ENCODE measurements around the gene DMRTA2.
"Not testable (repeated sequence)": the region's sequence is repeated elsewhere in the genome, so short reads cannot be mapped to it uniquely, and the experiment has no call there.

The DMRTA2 gene

GRCh38 chr1:50381551-50381950 lies 41.7 kb downstream of the DMRTA2 start:
- DNase-seq (ENCODE audit: low read depth) = not testable (repeated sequence)

GRCh38 chr1:50378770-50379169 lies 44.5 kb downstream of the DMRTA2 start:
- DNase-seq (ENCODE audit: low read depth) = no peak

GRCh38 chr1:50373532-50373931 lies 49.7 kb downstream of the DMRTA2 start:
- no peak for DNase-seq (ENCODE audit: low read depth)

GRCh38 chr1:50371749-50372148 lies 51.5 kb downstream of the DMRTA2 start:
- no peak for DNase-seq (ENCODE audit: low read depth)

GRCh38 chr1:50369830-50370229 lies 53.4 kb downstream of the DMRTA2 start:
- no peak for DNase-seq (ENCODE audit: low read depth)

- DNase-seq (ENCODE audit: low read depth) = no peak
Observed at GRCh38 chr1:50369008-50369634, 54.1 kb downstream of the DMRTA2 start.

- DNase-seq (ENCODE audit: low read depth) = no peak
Observed at GRCh38 chr1:50368179-50369007, 54.9 kb downstream of the DMRTA2 start.
